CD14-positive monocyte (primary cell): ENCODE data around the gene KRT32. TPM values are rescaled to one million over a fixed set of nuclear protein-coding genes. Genes with fewer than 3 reads are reported as not detected.

Experiments used
- DNase-seq, 3 donors: peaks; one replicate each; pipeline ENCODE4 v3.0.0-alpha.2; 2011 to 2022
- H2AFZ ChIP-seq: 2 replicates; pipeline ENCODE4 v1.6.0; 2012; ENCODE audit warnings: mild to moderate bottlenecking, low read depth, low read length, inconsistent platforms; ENCODE audit not compliant: insufficient read depth, poor library complexity, severe bottlenecking
- H3K27ac ChIP-seq, 2 donors: 1 replicate in 1 of 2; 2 replicates in 1 of 2; pipeline ENCODE4 v1.5.1; 2012 to 2013; ENCODE audit warnings: low read length in 2 of 2, control low read depth in 1 of 2, inconsistent platforms in 1 of 2, low read depth in 1 of 2, mild to moderate bottlenecking in 1 of 2
- H3K27me3 ChIP-seq, 2 donors: one replicate each; pipeline versions ENCODE4 v1.6.0 to v1.6.1; 2011 to 2013; ENCODE audit warnings: low read length in 2 of 2; ENCODE audit not compliant: control insufficient read depth in 2 of 2, insufficient read depth in 2 of 2
- H3K36me3 ChIP-seq, 2 donors: replicated peaks in 1 of 2; 1 replicate in 1 of 2; 2 replicates in 1 of 2; pipeline versions ENCODE4 v1.5.1 to v1.6.1; 2012 to 2013; ENCODE audit warnings: low read length in 2 of 2, control low read depth in 1 of 2, inconsistent platforms in 1 of 2, mild to moderate bottlenecking in 1 of 2; ENCODE audit not compliant: insufficient read depth in 2 of 2, control insufficient read depth in 1 of 2
- H3K4me1 ChIP-seq, 2 donors: 1 replicate in 1 of 2; 2 replicates in 1 of 2; pipeline versions ENCODE4 v1.5.1 to v1.6.1; 2012 to 2013; ENCODE audit warnings: low read length in 2 of 2, control low read depth in 1 of 2, inconsistent platforms in 1 of 2, mild to moderate bottlenecking in 1 of 2, moderate library complexity in 1 of 2; ENCODE audit not compliant: insufficient read depth in 2 of 2, control insufficient read depth in 1 of 2
- H3K4me2 ChIP-seq: replicated peaks from 2 replicates; pipeline ENCODE3; 2012; ENCODE audit warnings: low read length, moderate library complexity, mild to moderate bottlenecking; ENCODE audit not compliant: poor library complexity, severe bottlenecking; ENCODE audit errors: extremely low read depth
- H3K4me3 ChIP-seq, 3 experiments: fragments of 200-600 bp in 1 of 3; sonication (generic) in 1 of 3; replicated peaks in 1 of 3; 1 replicate in 2 of 3; 2 replicates in 1 of 3; pipeline ENCODE4 v1.5.1; 2011 to 2013; ENCODE audit warnings: low read length in 3 of 3, mild to moderate bottlenecking in 3 of 3, control low read depth in 2 of 3, low read depth in 2 of 3, inconsistent platforms in 1 of 3, moderate library complexity in 1 of 3
- H3K79me2 ChIP-seq: 2 replicates; pipeline ENCODE4 v1.6.0; 2012; ENCODE audit warnings: mild to moderate bottlenecking, control low read depth, inconsistent platforms, low read length, moderate library complexity; ENCODE audit not compliant: insufficient read depth
- H3K9ac ChIP-seq: 2 replicates; pipeline ENCODE4 v1.6.0; 2017; ENCODE audit warnings: low read length, mild to moderate bottlenecking; ENCODE audit not compliant: insufficient read depth, poor library complexity, severe bottlenecking
- H3K9me3 ChIP-seq, 2 donors: replicated peaks in 1 of 2; 1 replicate in 1 of 2; 2 replicates in 1 of 2; pipeline versions ENCODE4 v1.5.1 to v1.6.1; 2012 to 2013; ENCODE audit warnings: low read length in 2 of 2, control low read depth in 1 of 2; ENCODE audit not compliant: control insufficient read depth in 1 of 2, insufficient read depth in 1 of 2
- H4K20me1 ChIP-seq: 2 replicates; pipeline ENCODE4 v1.6.0; 2012; ENCODE audit warnings: mild to moderate bottlenecking, low read length, control low read depth, moderate library complexity; ENCODE audit not compliant: insufficient read depth
- H3K27ac Mint-ChIP-seq, 7 donors: one replicate each; pipeline ENCODE4 v1.8.0; 2020; ENCODE audit warnings: mild to moderate bottlenecking in 7 of 7, mixed read lengths in 7 of 7, moderate library complexity in 6 of 7, inconsistent platforms in 2 of 7
- H3K27me3 Mint-ChIP-seq, 3 donors: one replicate each; pipeline ENCODE4 v1.8.0; 2021 to 2022; ENCODE audit warnings: low read depth in 3 of 3, mild to moderate bottlenecking in 3 of 3, mixed read lengths in 3 of 3, moderate library complexity in 3 of 3, inconsistent platforms in 1 of 3
- H3K36me3 Mint-ChIP-seq, 2 donors: one replicate each; pipeline ENCODE4 v1.8.0; 2020; ENCODE audit warnings: mixed read lengths in 2 of 2, inconsistent platforms in 1 of 2, mild to moderate bottlenecking in 1 of 2
- H3K4me1 Mint-ChIP-seq: one replicate; pipeline ENCODE4 v1.8.0; 2020; ENCODE audit warnings: mild to moderate bottlenecking, mixed read lengths
- H3K4me3 Mint-ChIP-seq, 2 donors: one replicate each; pipeline ENCODE4 v1.8.0; 2020; ENCODE audit warnings: mild to moderate bottlenecking in 2 of 2, mixed read lengths in 2 of 2, moderate library complexity in 1 of 2
- H3K9me3 Mint-ChIP-seq, 7 donors: one replicate each; pipeline ENCODE4 v1.8.0; 2020 to 2022; ENCODE audit warnings: mixed read lengths in 7 of 7, mild to moderate bottlenecking in 6 of 7, moderate library complexity in 6 of 7, inconsistent platforms in 2 of 7
- WGBS: methylation state at CpG from one replicate; pipeline ENCODE4 v1.1.5; 2013; ENCODE audit warnings: missing lambda C conversion rate; ENCODE audit not compliant: insufficient coverage; 5-methylcytosine and 5-hydroxymethylcytosine counted together
- intact Hi-C, 2 donors: fragments of 100-400 bp; cut with micrococcal nuclease; formaldehyde crosslinking; loops; one replicate each; pipeline versions ENCODE4 v1.15.0 to v1.15.1; 2023
- polyA plus RNA-seq, 3 donors: library from polyadenylated mRNA; depleted of rRNA in 1 of 3; unstranded in 2 of 3; stranded (reverse) in 1 of 3; fragments of 300-500 nt in 2 of 3; fragments of >200 nt in 1 of 3; fragmentation: Illumina TruSeq in 2 of 3; gene quantifications; 1 replicate in 2 of 3; 2 replicates in 1 of 3; pipeline ENCODE4 v1.2.3, GENCODE V29; 2012 to 2021
- TF ChIP-seq, protein P1 (sequence below): fragments of 200-600 bp; IDR thresholded peaks from one replicate; pipeline ENCODE4 v1.8.0; 2022; ENCODE audit warnings: antibody characterized with exemption, mild to moderate bottlenecking

The KRT32 gene
- polyA plus RNA-seq, 3 donors, result not detected

DNA sequence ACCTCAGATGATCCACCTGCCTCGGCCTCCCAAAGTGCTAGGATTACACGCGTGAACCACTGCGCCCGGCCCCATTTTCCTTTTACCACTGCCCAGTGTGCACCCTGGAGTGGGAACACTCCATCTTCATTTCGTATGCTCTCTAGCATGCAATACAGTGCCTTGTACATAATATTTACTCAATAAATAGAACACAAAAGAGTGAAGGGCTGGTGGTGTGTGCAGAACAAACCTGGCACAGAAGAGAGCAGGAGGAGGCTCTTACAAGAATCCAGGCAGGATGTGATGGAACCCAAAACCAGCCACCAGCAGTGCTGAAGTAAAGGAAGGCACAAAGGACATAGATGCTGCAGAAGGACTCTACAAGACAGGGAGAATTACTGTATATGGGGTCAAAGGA lies 50.1 kb downstream of the KRT32 start:
- Histone ChIP-seq H3K9ac (no peak overlapping the region), H2AFZ (no peak overlapping the region), H3K79me2 (no peaks in the 10 kb centered on the region), H3K27me3 (no peaks in the 10 kb centered on the region), H3K4me3 (no peak overlapping the region), H3K4me2 (no peak overlapping the region), H3K9me3 (no peaks in the 10 kb centered on the region), H3K36me3 (no peaks in the 10 kb centered on the region), H3K27ac (no peak overlapping the region), H3K4me1 (peaks cover 4 to 5% of the 10 kb centered on the region in 2 donors), H4K20me1 (no peaks in the 10 kb centered on the region)
- TF ChIP-seq, protein P1, sequence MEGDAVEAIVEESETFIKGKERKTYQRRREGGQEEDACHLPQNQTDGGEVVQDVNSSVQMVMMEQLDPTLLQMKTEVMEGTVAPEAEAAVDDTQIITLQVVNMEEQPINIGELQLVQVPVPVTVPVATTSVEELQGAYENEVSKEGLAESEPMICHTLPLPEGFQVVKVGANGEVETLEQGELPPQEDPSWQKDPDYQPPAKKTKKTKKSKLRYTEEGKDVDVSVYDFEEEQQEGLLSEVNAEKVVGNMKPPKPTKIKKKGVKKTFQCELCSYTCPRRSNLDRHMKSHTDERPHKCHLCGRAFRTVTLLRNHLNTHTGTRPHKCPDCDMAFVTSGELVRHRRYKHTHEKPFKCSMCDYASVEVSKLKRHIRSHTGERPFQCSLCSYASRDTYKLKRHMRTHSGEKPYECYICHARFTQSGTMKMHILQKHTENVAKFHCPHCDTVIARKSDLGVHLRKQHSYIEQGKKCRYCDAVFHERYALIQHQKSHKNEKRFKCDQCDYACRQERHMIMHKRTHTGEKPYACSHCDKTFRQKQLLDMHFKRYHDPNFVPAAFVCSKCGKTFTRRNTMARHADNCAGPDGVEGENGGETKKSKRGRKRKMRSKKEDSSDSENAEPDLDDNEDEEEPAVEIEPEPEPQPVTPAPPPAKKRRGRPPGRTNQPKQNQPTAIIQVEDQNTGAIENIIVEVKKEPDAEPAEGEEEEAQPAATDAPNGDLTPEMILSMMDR, result no peak
- Mint-ChIP-seq H3K36me3 (no peaks in the 10 kb centered on the region), H3K27me3 (peaks cover 7 to 10% (median 8%) of the 10 kb centered on the region in 3 donors), H3K9me3 (no peaks in the 10 kb centered on the region), H3K4me1 (peaks cover 7% of the 10 kb centered on the region), H3K4me3 (no peak overlapping the region), H3K27ac (no peak overlapping the region)
- no CpG with 5 or more reads among the region's 6 CpGs for WGBS
- intact Hi-C loops, result no loop called here
- no peak for DNase-seq

DNA sequence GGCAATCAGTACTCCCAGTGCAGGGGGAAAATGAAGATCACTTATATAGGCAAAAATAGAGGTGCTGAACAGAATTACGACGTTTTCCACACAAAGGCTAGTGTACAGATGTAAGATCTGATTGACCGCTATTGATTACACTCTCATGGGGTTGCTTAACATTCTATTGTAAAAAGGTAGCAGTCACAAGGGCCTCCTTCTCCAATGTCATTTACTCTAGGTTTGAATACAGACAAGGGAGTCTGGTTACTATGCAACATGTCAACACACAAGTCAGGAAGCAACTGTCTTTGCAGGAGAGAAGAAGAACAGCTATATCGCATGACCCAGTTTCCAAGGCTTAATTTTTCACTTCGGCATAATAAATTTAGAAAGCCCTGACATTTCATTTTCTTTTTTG lies 50.7 kb downstream of the KRT32 start:
- H3K27me3 Mint-ChIP-seq, result peaks cover 7 to 11% (median 8%) of the 10 kb centered on the region in 3 donors
- no peak overlapping the region for H3K4me3 Mint-ChIP-seq

More for the DNA sequence above, 50.7 kb downstream of the KRT32 start:
- Histone ChIP-seq H3K36me3 (no peaks in the 10 kb centered on the region), H3K27me3 (no peaks in the 10 kb centered on the region), H2AFZ (no peak overlapping the region), H3K9me3 (no peaks in the 10 kb centered on the region), H4K20me1 (no peaks in the 10 kb centered on the region), H3K79me2 (no peaks in the 10 kb centered on the region), H3K27ac (no peak overlapping the region), H3K4me2 (no peak overlapping the region), H3K4me3 (no peak overlapping the region), H3K4me1 (peaks cover 4 to 5% of the 10 kb centered on the region in 2 donors), H3K9ac (no peak overlapping the region)
- TF ChIP-seq, protein P1, result no peak
- Mint-ChIP-seq H3K27ac (no peak overlapping the region), H3K4me1 (peaks cover 7% of the 10 kb centered on the region), H3K9me3 (no peaks in the 10 kb centered on the region), H3K36me3 (no peaks in the 10 kb centered on the region)
- intact Hi-C loops, result no loop called here
- DNase-seq, result no peak
- WGBS, result no CpG with 5 or more reads among the region's 5 CpGs
